H1 (cell line): Measurements from ENCODE around the gene AMOT. TPM values are rescaled to one million over a fixed set of nuclear protein-coding genes. Genes with fewer than 3 reads are reported as not detected.

ENCODE experiments used
- CTCF ChIA-PET: fragments of 300-600 bp; sonication (Branson Sonifier 250); formaldehyde crosslinking; loops from one replicate; lab custom pipeline; 2021; ENCODE audit not compliant: partially characterized antibody; lab: Charles Lee
- POLR2A ChIA-PET: fragments of 300-600 bp; sonication (Branson Sonifier 250); formaldehyde crosslinking; loops from one replicate; lab custom pipeline; 2021; ENCODE audit warnings: inconsistent platforms; ENCODE audit not compliant: partially characterized antibody; lab: Charles Lee
- DNase-seq, 2 experiments: peaks; one replicate each; pipeline versions ENCODE4 v3.0.0 to v3.0.0-alpha.2; 2010 to 2022; ENCODE audit warnings: low spot score in 2 of 2, low read depth in 1 of 2, mixed read lengths in 1 of 2
- FAIRE-seq: peaks from 2 replicates; lab custom pipeline; 2011; peaks lifted over from hg19 to GRCh38; lab: Jason Lieb, UNC
- H2AFZ ChIP-seq: 2 replicates; pipeline ENCODE4 v1.8.1; 2012; ENCODE audit warnings: low read length, inconsistent platforms
- H2AK5ac ChIP-seq: 2 replicates; pipeline ENCODE4 v1.6.1; 2013; ENCODE audit warnings: low read depth, low read length
- H2BK120ac ChIP-seq: replicated peaks from 2 replicates; pipeline ENCODE3; 2013; ENCODE audit warnings: low read depth, low read length, inconsistent platforms
- H2BK12ac ChIP-seq: 2 replicates; pipeline ENCODE4 v1.6.1; 2013; ENCODE audit warnings: low read depth, low read length
- H2BK15ac ChIP-seq: 2 replicates; pipeline ENCODE4 v1.6.1; 2013; ENCODE audit warnings: low read length
- H2BK20ac ChIP-seq: 2 replicates; pipeline ENCODE4 v1.6.1; 2013; ENCODE audit warnings: low read length
- H2BK5ac ChIP-seq: 2 replicates; pipeline ENCODE4 v1.6.1; 2013; ENCODE audit warnings: low read depth, low read length
- H3K14ac ChIP-seq: 2 replicates; pipeline ENCODE4 v1.6.1; 2013; ENCODE audit warnings: inconsistent platforms; ENCODE audit not compliant: insufficient read length
- H3K18ac ChIP-seq: 2 replicates; pipeline ENCODE4 v1.6.1; 2013; ENCODE audit warnings: low read length; ENCODE audit errors: extremely low read depth
- H3K23ac ChIP-seq: 2 replicates; pipeline ENCODE4 v1.6.1; 2013; ENCODE audit warnings: inconsistent platforms; ENCODE audit not compliant: insufficient read length
- H3K23me2 ChIP-seq: 2 replicates; pipeline ENCODE4 v1.6.1; 2013; ENCODE audit warnings: low read depth, low read length
- H3K27ac ChIP-seq: 2 replicates; pipeline ENCODE4 v1.6.1; 2011; ENCODE audit warnings: low read depth, low read length, inconsistent platforms
- H3K27me3 ChIP-seq, 4 experiments: replicated peaks in 1 of 4; 1 replicate in 1 of 4; 2 replicates in 3 of 4; pipeline versions ENCODE4 v1.6.1 to v1.8.1; 2011 to 2013; ENCODE audit warnings: low read length in 3 of 4, mild to moderate bottlenecking in 3 of 4, inconsistent platforms in 2 of 4, mixed read lengths in 2 of 4, moderate library complexity in 1 of 4; ENCODE audit not compliant: control insufficient read depth in 3 of 4, insufficient read depth in 3 of 4; ENCODE audit errors: extremely low read depth in 1 of 4
- H3K36me3 ChIP-seq, 4 experiments: 2 replicates each; pipeline versions ENCODE4 v1.6.1 to v1.8.1; 2011 to 2013; ENCODE audit warnings: mild to moderate bottlenecking in 4 of 4, low read length in 3 of 4, moderate library complexity in 2 of 4, control low read depth in 1 of 4, inconsistent platforms in 1 of 4; ENCODE audit not compliant: insufficient read depth in 4 of 4, control insufficient read depth in 2 of 4
- H3K4ac ChIP-seq: replicated peaks from 2 replicates; pipeline ENCODE3; 2013; ENCODE audit warnings: low read length, low read depth, mixed read lengths, inconsistent platforms; ENCODE audit not compliant: insufficient read length
- H3K4me1 ChIP-seq, 4 experiments: replicated peaks in 1 of 4; 1 replicate in 1 of 4; 2 replicates in 3 of 4; pipeline versions ENCODE4 v1.6.1 to v1.8.1; 2011 to 2013; ENCODE audit warnings: low read length in 3 of 4, inconsistent platforms in 2 of 4, mixed read lengths in 1 of 4; ENCODE audit not compliant: insufficient read depth in 4 of 4, control insufficient read depth in 3 of 4
- H3K4me2 ChIP-seq, 2 experiments: 2 replicates each; pipeline versions ENCODE4 v1.6.1 to v1.8.1; 2011 to 2013; ENCODE audit warnings: low read depth in 2 of 2, low read length in 2 of 2, control low read depth in 1 of 2, inconsistent platforms in 1 of 2, mild to moderate bottlenecking in 1 of 2; ENCODE audit not compliant: insufficient read depth in 1 of 2
- H3K4me3 ChIP-seq, 4 experiments: fragments of 200-600, 300-600 bp in 1 of 4; sonication (generic), shearing (Covaris generic), sonication (Bioruptor Twin) in 1 of 4; 2 replicates each; pipeline versions ENCODE4 v1.5.1 to v1.8.1; 2011 to 2016; ENCODE audit warnings: low read length in 4 of 4, low read depth in 3 of 4, control low read depth in 2 of 4, inconsistent platforms in 2 of 4, mild to moderate bottlenecking in 2 of 4, mixed read lengths in 1 of 4, moderate library complexity in 1 of 4; ENCODE audit not compliant: insufficient read depth in 2 of 4; ENCODE audit errors: extremely low read depth in 1 of 4
- H3K56ac ChIP-seq: replicated peaks from 2 replicates; pipeline ENCODE3; 2013; ENCODE audit warnings: low read depth, mild to moderate bottlenecking, mixed read lengths, low read length, inconsistent platforms; ENCODE audit not compliant: insufficient read length
- H3K79me1 ChIP-seq: 2 replicates; pipeline ENCODE4 v1.6.1; 2013; ENCODE audit warnings: low read depth, low read length, control low read depth
- H3K79me2 ChIP-seq, 2 experiments: 2 replicates each; pipeline versions ENCODE4 v1.6.1 to v1.8.1; 2012 to 2013; ENCODE audit warnings: low read length in 2 of 2, mild to moderate bottlenecking in 2 of 2, inconsistent platforms in 1 of 2; ENCODE audit not compliant: insufficient read depth in 2 of 2, control insufficient read depth in 1 of 2
- H3K9ac ChIP-seq, 4 experiments: replicated peaks in 1 of 4; 1 replicate in 1 of 4; 2 replicates in 3 of 4; pipeline versions ENCODE4 v1.6.1 to v1.8.1; 2011 to 2013; ENCODE audit warnings: low read depth in 3 of 4, low read length in 3 of 4, control low read depth in 2 of 4, mild to moderate bottlenecking in 2 of 4, moderate library complexity in 2 of 4, inconsistent platforms in 1 of 4; ENCODE audit errors: extremely low read depth in 1 of 4
- H3K9me3 ChIP-seq, 2 experiments: 2 replicates each; pipeline versions ENCODE4 v1.6.1 to v1.8.1; 2012 to 2013; ENCODE audit warnings: mild to moderate bottlenecking in 2 of 2, moderate library complexity in 2 of 2, control low read depth in 1 of 2, inconsistent platforms in 1 of 2, low read depth in 1 of 2, low read length in 1 of 2, mixed read lengths in 1 of 2; ENCODE audit not compliant: insufficient read depth in 2 of 2
- H4K20me1 ChIP-seq, 2 experiments: replicated peaks in 1 of 2; 2 replicates each; pipeline versions ENCODE3 to v1.8.1; 2011 to 2013; ENCODE audit warnings: inconsistent platforms in 2 of 2, low read length in 2 of 2, mild to moderate bottlenecking in 1 of 2; ENCODE audit not compliant: insufficient read depth in 2 of 2, control insufficient read depth in 1 of 2
- H4K5ac ChIP-seq: 2 replicates; pipeline ENCODE4 v1.6.1; 2013; ENCODE audit warnings: low read length, low read depth, mixed read lengths, inconsistent platforms; ENCODE audit not compliant: insufficient read length
- H4K8ac ChIP-seq: 2 replicates; pipeline ENCODE4 v1.8.0; 2013; ENCODE audit warnings: mild to moderate bottlenecking, moderate library complexity, low read length, inconsistent platforms; ENCODE audit not compliant: insufficient read depth; ENCODE audit errors: extremely low read depth
- H4K91ac ChIP-seq: replicated peaks from 2 replicates; pipeline ENCODE3; 2013; ENCODE audit warnings: low read length, mixed read lengths, inconsistent platforms; ENCODE audit not compliant: insufficient read length
- CBX5 ChIP-seq: fragments of 300-800, 300-1000 bp; sonication (generic); IDR thresholded peaks from 2 replicates; pipeline ENCODE4 v1.7.1; 2016; ENCODE audit warnings: antibody characterized with exemption, low read length, low read depth
- GTF2F1 ChIP-seq: IDR thresholded peaks from 2 replicates; pipeline ENCODE4 v1.6.1; 2012; ENCODE audit warnings: low read depth, low read length, improper control_type of control experiment, borderline replicate concordance
- KDM4A ChIP-seq: IDR thresholded peaks from one replicate; pipeline ENCODE4 v1.7.1; 2012; ENCODE audit warnings: low read depth, mild to moderate bottlenecking, moderate library complexity, low read length, inconsistent platforms; ENCODE audit not compliant: severe bottlenecking
- NRF1 ChIP-seq: IDR thresholded peaks from 2 replicates; pipeline ENCODE4 v1.6.1; 2011; ENCODE audit warnings: mild to moderate bottlenecking, low read depth, low read length, improper control_type of control experiment
- SP2 ChIP-seq: IDR thresholded peaks from 2 replicates; pipeline ENCODE4 v1.6.1; 2012; ENCODE audit warnings: mild to moderate bottlenecking, low read length, inconsistent platforms
- SP4 ChIP-seq: IDR thresholded peaks from 2 replicates; pipeline ENCODE4 v1.6.1; 2012; ENCODE audit warnings: low read length, inconsistent platforms
- TAF7 ChIP-seq: optimal IDR thresholded peaks from 2 replicates; pipeline ENCODE3; 2011; ENCODE audit warnings: low read depth, mild to moderate bottlenecking, inconsistent platforms, low read length, moderate library complexity, borderline replicate concordance
- polyA plus RNA-seq, 7 experiments: library from polyadenylated mRNA; depleted of rRNA in 3 of 7; stranded (reverse) in 5 of 7; unstranded in 2 of 7; fragments of >200 nt in 5 of 7; fragments of 200-250 nt in 2 of 7; gene quantifications; 1 replicate in 5 of 7; 2 replicates in 1 of 7; 4 replicates in 1 of 7; pipeline versions ENCODE4 v1.2.1 to v1.2.3, GENCODE V29; 2011 to 2013; ENCODE audit warnings: missing spikeins in 2 of 7, mixed read lengths in 2 of 7
- total RNA-seq: library from RNA; stranded (reverse); fragmentation: NEBNext Ultra II Directional; extraction: Animal tissue kit (Norgen Biotek cat#: 25700); gene quantifications from 2 replicates; pipeline ENCODE4 v1.2.1, GENCODE V29; 2021

Gene AMOT
- total and polyA plus RNA-seq, 2 of the 8 experiments (the other 6 are each of a cell fraction or from before 2014, with no cell fraction given): 2.3 to 7.1 TPM

DNA sequence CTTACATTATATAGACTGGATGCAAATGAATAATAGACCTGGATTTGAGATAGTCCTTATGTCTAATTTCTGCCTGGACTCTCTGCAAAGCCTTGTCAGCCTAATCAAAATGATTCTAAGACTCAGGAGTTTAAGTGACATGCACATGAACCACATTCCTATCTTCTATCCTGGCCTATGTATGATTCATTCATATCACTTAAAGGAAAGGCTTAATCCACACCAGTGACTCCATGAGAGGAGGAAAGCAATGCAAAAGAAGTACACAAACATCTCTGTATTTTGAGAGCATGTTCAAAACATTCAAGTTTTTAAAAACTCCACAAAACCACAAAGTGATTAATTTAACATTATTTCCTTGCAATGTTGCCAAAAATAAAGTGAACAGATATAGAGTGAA lies 14.6 kb downstream of the AMOT start:
- Histone ChIP-seq H4K91ac (no peak overlapping the region), H3K9me3 (no peaks in the 10 kb centered on the region), H2AK5ac (no peak overlapping the region), H2BK120ac (no peak overlapping the region), H2BK15ac (no peak overlapping the region), H3K4ac (no peak overlapping the region), H3K56ac (no peak overlapping the region), H2BK12ac (no peak overlapping the region), H3K4me1 (no peaks in the 10 kb centered on the region), H3K9ac (no peak overlapping the region), H2BK5ac (no peak overlapping the region), H4K5ac (no peak overlapping the region), H3K18ac (no peak overlapping the region), H4K20me1 (no peaks in the 10 kb centered on the region), H3K79me2 (no peaks in the 10 kb centered on the region), H3K27ac (no peak overlapping the region), H3K4me3 (no peak overlapping the region), H3K14ac (no peak overlapping the region), H3K23me2 (no peaks in the 10 kb centered on the region), H3K79me1 (no peaks in the 10 kb centered on the region), H2BK20ac (no peak overlapping the region), H3K27me3 (no peaks in the 10 kb centered on the region), H3K4me2 (no peak overlapping the region), H4K8ac (no peak overlapping the region), H3K23ac (no peak overlapping the region), H2AFZ (no peak overlapping the region), H3K36me3 (no peaks in the 10 kb centered on the region)
- FAIRE-seq (no peak), DNase-seq (no peak)
- POLR2A ChIA-PET: no interaction called here
- CTCF ChIA-PET: no interaction called here
- TF ChIP-seq NRF1: no peak
- no peak for TF ChIP-seq KDM4A
- TF ChIP-seq SP4: no peak
- TF ChIP-seq CBX5: no peak
- no peak for TF ChIP-seq SP2
- no peak for TF ChIP-seq TAF7
- TF ChIP-seq GTF2F1: no peak
